ENCODE measurements around the gene LRRC3B.

GRCh38 chr3:26621906-26622620, 509 bp upstream of the LRRC3B start:
- TF ChIP-seq CTCF (IDR thresholded peaks at IDR 0.05), result no peak
- no peak for TF ChIP-seq POLR2A (IDR thresholded peaks at IDR 0.05)
